SK-N-SH (cell line): Measurements from ENCODE around the gene DBP.

Source experiments
- RCOR1 ChIP-seq: fragments of 150-350 bp; IDR thresholded peaks from 2 replicates; pipeline ENCODE4 v1.6.1; 2017; ENCODE audit warnings: antibody characterized with exemption, low read length
- SIN3A ChIP-seq: IDR thresholded peaks from 2 replicates; pipeline ENCODE4 v1.6.1; 2012; ENCODE audit warnings: low read depth, mild to moderate bottlenecking, low read length, moderate library complexity, borderline replicate concordance
- USF2 ChIP-seq: fragments of 150-350 bp; IDR thresholded peaks from 2 replicates; pipeline ENCODE4 v1.6.1; 2017; ENCODE audit warnings: antibody characterized with exemption, low read length, low read depth, borderline replicate concordance
- TF ChIP-seq, protein P1 (sequence below): fragments of 200-600 bp; sonication (generic); IDR thresholded peaks from 2 replicates; pipeline ENCODE4 v1.6.1; 2017; ENCODE audit warnings: antibody characterized with exemption, mild to moderate bottlenecking, moderate library complexity

DNA sequence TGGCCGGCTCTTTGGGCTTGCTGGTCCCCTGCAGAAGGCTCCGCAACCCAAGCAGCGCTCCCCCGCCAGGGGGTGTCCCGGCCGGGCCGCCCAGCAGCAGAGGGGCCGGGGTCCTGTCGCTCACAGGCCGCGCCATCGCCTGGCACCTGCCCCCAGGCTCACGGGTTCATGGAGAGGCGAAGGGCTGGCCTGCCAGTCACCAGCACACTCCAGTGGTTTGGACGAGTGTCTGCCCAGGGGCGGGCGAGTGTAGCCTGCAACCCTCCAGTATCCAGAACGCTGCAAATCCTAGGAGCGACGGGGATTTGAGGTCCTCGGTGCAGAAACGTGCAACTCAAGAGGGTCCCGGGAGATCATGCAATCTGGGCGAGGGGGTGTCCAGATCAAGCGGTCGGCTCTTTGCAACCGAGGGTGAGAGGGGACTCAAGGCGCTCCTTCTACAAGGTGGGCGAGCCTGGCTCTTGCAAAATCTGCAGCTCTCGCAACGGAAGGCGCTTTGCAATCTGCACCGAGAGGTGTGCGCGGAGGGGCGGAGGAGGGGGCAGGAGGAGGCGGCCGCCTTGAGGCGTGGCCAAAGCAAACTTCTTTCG lies at the start of gene DBP:
- TF ChIP-seq, protein P1, sequence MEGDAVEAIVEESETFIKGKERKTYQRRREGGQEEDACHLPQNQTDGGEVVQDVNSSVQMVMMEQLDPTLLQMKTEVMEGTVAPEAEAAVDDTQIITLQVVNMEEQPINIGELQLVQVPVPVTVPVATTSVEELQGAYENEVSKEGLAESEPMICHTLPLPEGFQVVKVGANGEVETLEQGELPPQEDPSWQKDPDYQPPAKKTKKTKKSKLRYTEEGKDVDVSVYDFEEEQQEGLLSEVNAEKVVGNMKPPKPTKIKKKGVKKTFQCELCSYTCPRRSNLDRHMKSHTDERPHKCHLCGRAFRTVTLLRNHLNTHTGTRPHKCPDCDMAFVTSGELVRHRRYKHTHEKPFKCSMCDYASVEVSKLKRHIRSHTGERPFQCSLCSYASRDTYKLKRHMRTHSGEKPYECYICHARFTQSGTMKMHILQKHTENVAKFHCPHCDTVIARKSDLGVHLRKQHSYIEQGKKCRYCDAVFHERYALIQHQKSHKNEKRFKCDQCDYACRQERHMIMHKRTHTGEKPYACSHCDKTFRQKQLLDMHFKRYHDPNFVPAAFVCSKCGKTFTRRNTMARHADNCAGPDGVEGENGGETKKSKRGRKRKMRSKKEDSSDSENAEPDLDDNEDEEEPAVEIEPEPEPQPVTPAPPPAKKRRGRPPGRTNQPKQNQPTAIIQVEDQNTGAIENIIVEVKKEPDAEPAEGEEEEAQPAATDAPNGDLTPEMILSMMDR, result peak; percentile 25; the same call in 1 of the 2 replicates
- TF ChIP-seq RCOR1 (no peak), USF2 (no peak), SIN3A (no peak)
